IMR-90 (cell line): ENCODE results near the gene CCDC77. TPM values are rescaled to one million over a fixed set of nuclear protein-coding genes. Genes with fewer than 3 reads are reported as not detected.

Experiments used
- ATAC-seq: fragments of 200-7000 bp; cut with Tn5 transposase; 2 replicates; pipeline ENCODE4 v1.9.1; 2020; ENCODE audit warnings: low read depth, mild to moderate bottlenecking, moderate library complexity
- BruUV-seq: library from RNA; stranded (reverse); fragments of 400-500 nt; replicated peaks from 2 replicates; lab custom pipeline; 2021; lab: Mats Ljungman, UMichigan
- CTCF ChIA-PET: fragments of 300-600 bp; formaldehyde crosslinking; extraction: SDS; loops from one replicate; lab custom pipeline; 2021; ENCODE audit warnings: antibody characterized with exemption; lab: Yijun Ruan, JAX
- POLR2A ChIA-PET: fragments of 300-600 bp; sonication (Branson Sonifier 250); formaldehyde crosslinking; loops from one replicate; lab custom pipeline; 2022; ENCODE audit warnings: antibody characterized with exemption; ENCODE audit not compliant: unreplicated experiment; lab: Charles Lee
- DNase-seq: peaks from one replicate; pipeline ENCODE4 v3.0.0; 2013
- H2AFZ ChIP-seq: replicated peaks from 2 replicates; pipeline ENCODE3; 2013; ENCODE audit warnings: low read length, mild to moderate bottlenecking; ENCODE audit not compliant: poor library complexity
- H2AK5ac ChIP-seq: 2 replicates; pipeline ENCODE4 v1.6.1; 2013; ENCODE audit warnings: low read depth, low read length, inconsistent platforms
- H2AK9ac ChIP-seq: replicated peaks from 2 replicates; pipeline ENCODE3; 2013; ENCODE audit warnings: mild to moderate bottlenecking, low read depth, low read length, moderate library complexity; ENCODE audit not compliant: poor library complexity
- H2BK120ac ChIP-seq: 2 replicates; pipeline ENCODE4 v1.6.1; 2013; ENCODE audit warnings: low read depth, low read length, inconsistent platforms
- H2BK15ac ChIP-seq: 3 replicates; pipeline ENCODE4 v1.6.1; 2013; ENCODE audit warnings: low read depth, low read length, inconsistent platforms
- H2BK20ac ChIP-seq: 2 replicates; pipeline ENCODE4 v1.6.1; 2013; ENCODE audit warnings: low read depth, mild to moderate bottlenecking, inconsistent platforms, low read length, moderate library complexity
- H2BK5ac ChIP-seq: 2 replicates; pipeline ENCODE4 v1.6.1; 2013; ENCODE audit warnings: mild to moderate bottlenecking, low read depth, low read length, inconsistent platforms; ENCODE audit not compliant: poor library complexity, severe bottlenecking
- H3K14ac ChIP-seq: replicated peaks from 2 replicates; pipeline ENCODE4 v1.6.1; 2013; ENCODE audit warnings: low read depth, low read length, inconsistent platforms
- H3K18ac ChIP-seq: 2 replicates; pipeline ENCODE4 v1.6.1; 2013; ENCODE audit warnings: low read depth, low read length, control low read depth
- H3K23ac ChIP-seq: 2 replicates; pipeline ENCODE4 v1.6.1; 2013; ENCODE audit warnings: low read depth, low read length, inconsistent platforms
- H3K27ac ChIP-seq: 2 replicates; pipeline ENCODE4 v1.5.1; 2013; ENCODE audit warnings: mild to moderate bottlenecking, control low read depth, low read length; ENCODE audit not compliant: insufficient read depth
- H3K27me3 ChIP-seq: 2 replicates; pipeline ENCODE4 v1.6.1; 2013; ENCODE audit warnings: low read length; ENCODE audit not compliant: control insufficient read depth, insufficient read depth
- H3K36me3 ChIP-seq: 2 replicates; pipeline ENCODE4 v1.6.1; 2013; ENCODE audit warnings: low read length, mixed read lengths; ENCODE audit not compliant: control insufficient read depth, insufficient read depth
- H3K4ac ChIP-seq: 2 replicates; pipeline ENCODE4 v1.6.1; 2013; ENCODE audit warnings: low read depth, low read length, inconsistent platforms
- H3K4me1 ChIP-seq: 2 replicates; pipeline ENCODE4 v1.6.1; 2013; ENCODE audit warnings: low read length, mixed read lengths; ENCODE audit not compliant: control insufficient read depth, insufficient read depth
- H3K4me2 ChIP-seq: 2 replicates; pipeline ENCODE4 v1.6.1; 2013; ENCODE audit warnings: low read depth, mild to moderate bottlenecking, control low read depth, low read length, moderate library complexity
- H3K4me3 ChIP-seq: 2 replicates; pipeline ENCODE4 v1.5.1; 2013; ENCODE audit warnings: low read depth, mild to moderate bottlenecking, control low read depth, low read length, moderate library complexity; ENCODE audit not compliant: insufficient read depth
- H3K56ac ChIP-seq: 2 replicates; pipeline ENCODE4 v1.6.1; 2013; ENCODE audit warnings: low read length, inconsistent platforms; ENCODE audit not compliant: insufficient read depth; ENCODE audit errors: extremely low read depth
- H3K79me1 ChIP-seq, 2 experiments: 2 replicates each; pipeline ENCODE4 v1.6.1; 2013; ENCODE audit warnings: low read length in 2 of 2, inconsistent platforms in 1 of 2, low read depth in 1 of 2
- H3K9ac ChIP-seq: 2 replicates; pipeline ENCODE4 v1.6.1; 2013; ENCODE audit warnings: low read depth, low read length, control low read depth
- H3K9me1 ChIP-seq: 2 replicates; pipeline ENCODE4 v1.6.1; 2013; ENCODE audit warnings: low read length, inconsistent platforms; ENCODE audit not compliant: insufficient read depth
- H3K9me3 ChIP-seq: 2 replicates; pipeline ENCODE4 v1.6.1; 2013; ENCODE audit warnings: low read length; ENCODE audit not compliant: control insufficient read depth, insufficient read depth
- H4K20me1 ChIP-seq: 2 replicates; pipeline ENCODE4 v1.6.1; 2013; ENCODE audit warnings: low read length, inconsistent platforms; ENCODE audit not compliant: insufficient read depth
- H4K5ac ChIP-seq: 2 replicates; pipeline ENCODE4 v1.6.1; 2013; ENCODE audit warnings: mild to moderate bottlenecking, low read depth, low read length, control low read depth
- H4K8ac ChIP-seq, 2 experiments: 2 replicates each; pipeline ENCODE4 v1.6.1; 2013; ENCODE audit warnings: low read depth in 2 of 2, low read length in 2 of 2, control low read depth in 1 of 2, inconsistent platforms in 1 of 2
- H4K91ac ChIP-seq: 2 replicates; pipeline ENCODE4 v1.6.1; 2013; ENCODE audit warnings: low read depth, low read length, inconsistent platforms; ENCODE audit not compliant: insufficient read depth
- BHLHE40 ChIP-seq: fragments of 150-350 bp; IDR thresholded peaks from 2 replicates; pipeline ENCODE4 v1.6.1; 2016; ENCODE audit warnings: mild to moderate bottlenecking, low read depth, low read length
- CEBPB ChIP-seq: IDR thresholded peaks from 2 replicates; pipeline ENCODE4 v1.6.1; 2012; ENCODE audit warnings: low read depth, low read length, improper control_type of control experiment
- CHD1 ChIP-seq: IDR thresholded peaks from 2 replicates; pipeline ENCODE4 v1.6.1; 2012; ENCODE audit warnings: low read depth, low read length, improper control_type of control experiment
- MAFK ChIP-seq: IDR thresholded peaks from 2 replicates; pipeline ENCODE4 v1.6.1; 2012; ENCODE audit warnings: low read depth, low read length, improper control_type of control experiment
- MAZ ChIP-seq: IDR thresholded peaks from 2 replicates; pipeline ENCODE4 v1.6.1; 2012; ENCODE audit warnings: low read depth, mild to moderate bottlenecking, low read length, improper control_type of control experiment, moderate library complexity, borderline replicate concordance
- NFE2L2 ChIP-seq: fragments of 150-350 bp; IDR thresholded peaks from 2 replicates; pipeline ENCODE4 v1.6.1; 2016; ENCODE audit warnings: low read depth, mild to moderate bottlenecking, low read length
- POLR2A ChIP-seq: IDR thresholded peaks from 2 replicates; pipeline ENCODE4 v1.6.1; 2012; ENCODE audit warnings: mild to moderate bottlenecking, low read depth, low read length
- RAD21 ChIP-seq: IDR thresholded peaks from 2 replicates; pipeline ENCODE4 v1.6.1; 2012; ENCODE audit warnings: low read length, improper control_type of control experiment
- RFX5 ChIP-seq: IDR thresholded peaks from 2 replicates; pipeline ENCODE4 v1.8.0; 2012; ENCODE audit warnings: low read depth, mild to moderate bottlenecking, low read length, moderate library complexity
- SMC3 ChIP-seq: fragments of 150-350 bp; IDR thresholded peaks from 2 replicates; pipeline ENCODE4 v1.6.1; 2016; ENCODE audit warnings: low read depth, mild to moderate bottlenecking, antibody characterized with exemption, low read length, moderate library complexity
- WGBS, 2 experiments: methylation state at CpG; one replicate each; pipeline versions ENCODE4 v1.1.5 to v1.1.7; 2013; ENCODE audit warnings: missing lambda C conversion rate in 2 of 2; ENCODE audit not compliant: insufficient read length in 1 of 2; ENCODE audit errors: extremely low coverage in 2 of 2; 5-methylcytosine and 5-hydroxymethylcytosine counted together
- dilution Hi-C: fragments of 300-500 bp; cut with HindIII; formaldehyde crosslinking; loops from one replicate; pipeline ENCODE4 v1.14.3; 2018; ENCODE audit warnings: low sequenced_read_pairs; ENCODE audit not compliant: unreplicated experiment
- in situ Hi-C: fragments of 300-500 bp; cut with MboI; formaldehyde crosslinking; loops from 3 replicates; pipeline ENCODE4 v1.14.3; 2019; ENCODE audit warnings: low sequenced_read_pairs, inconsistent platforms, mixed read lengths
- intact Hi-C: fragments of 100-400 bp; cut with micrococcal nuclease; formaldehyde crosslinking; loops from 2 replicates; pipeline ENCODE4 v1.10.0; 2022
- polyA plus RNA-seq, 3 experiments: library from polyadenylated mRNA; depleted of rRNA; stranded (reverse); fragments of >200 nt; gene quantifications; 2 replicates each; pipeline ENCODE4 v1.2.3, GENCODE V29; 2012; ENCODE audit warnings: low replicate concordance in 1 of 3
- total RNA-seq: library from RNA; depleted of rRNA; stranded (reverse); fragments of >200 nt; gene quantifications from 2 replicates; pipeline ENCODE4 v1.2.3, GENCODE V29; 2012
- TF ChIP-seq, protein P1 (sequence below): conservative IDR thresholded peaks from 2 replicates; pipeline ENCODE4 v1.5.1; 2012; ENCODE audit warnings: mild to moderate bottlenecking, low read depth, low read length, improper control_type of control experiment
- TF ChIP-seq, protein P2 (sequence below): fragments of 150-350 bp; IDR thresholded peaks from 2 replicates; pipeline ENCODE4 v1.6.1; 2017; ENCODE audit warnings: mild to moderate bottlenecking, antibody characterized with exemption, low read length, low read depth
- TF ChIP-seq, protein P3 (sequence below): fragments of 150-350 bp; IDR thresholded peaks from 2 replicates; pipeline ENCODE4 v1.6.1; 2016; ENCODE audit warnings: low read depth, mild to moderate bottlenecking, low read length, moderate library complexity, borderline replicate concordance

CCDC77 gene
- total and polyA plus RNA-seq, 2 of the 4 experiments (the other 2 are of a cell fraction): 6.6 to 7.2 TPM

DNA sequence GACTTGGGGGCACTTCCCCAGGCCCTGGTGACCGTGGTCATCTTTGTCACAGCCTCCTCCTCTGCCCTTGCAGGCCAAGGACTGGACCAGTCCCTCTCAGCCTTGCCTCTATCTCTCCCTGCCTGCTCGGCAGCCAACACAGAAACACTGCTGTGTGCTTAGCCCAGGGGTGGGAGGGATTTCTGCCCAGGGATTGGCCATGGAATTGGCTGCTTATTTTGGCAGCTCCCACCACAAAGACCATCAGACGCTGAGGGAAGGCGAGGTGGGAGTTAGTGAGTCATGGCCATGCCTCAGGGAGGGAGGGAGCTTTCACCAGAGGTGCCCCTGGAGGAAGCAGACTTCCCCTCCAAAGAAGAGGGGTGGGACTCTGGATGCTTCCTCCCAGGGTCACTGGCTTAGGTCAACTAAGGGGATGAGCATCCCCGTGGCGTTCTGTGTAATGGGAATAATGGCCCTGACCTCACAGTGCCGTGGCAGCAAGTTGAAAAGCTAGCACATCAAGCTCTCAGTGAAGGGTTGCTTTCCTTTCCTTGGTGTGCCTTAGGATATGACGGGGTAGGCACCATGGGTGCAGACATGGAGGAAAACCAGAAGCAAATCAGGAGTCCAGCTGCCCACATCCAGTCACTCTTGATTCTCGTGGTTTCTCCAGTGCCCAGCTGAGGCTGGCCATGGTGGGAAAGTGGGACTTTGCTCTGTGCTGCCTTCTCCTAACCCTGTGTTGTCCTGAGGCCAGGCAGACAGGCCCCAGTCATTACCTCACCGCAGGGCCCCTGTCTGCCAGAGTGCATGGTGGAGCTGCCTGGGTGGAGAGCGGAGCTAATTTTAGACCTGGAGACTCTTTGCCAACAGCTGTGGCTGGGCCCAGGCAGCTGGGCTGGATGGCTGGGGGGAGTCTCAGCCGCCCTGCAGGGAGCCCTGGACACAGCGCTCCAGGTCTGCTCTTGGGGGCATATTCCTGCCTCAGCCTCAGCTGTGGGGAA is 79.7 kb downstream of the CCDC77 start:
- DNase-seq: peak; percentile 30
- no peak overlapping the region for H3K4me3 ChIP-seq
- H3K14ac ChIP-seq: no peak overlapping the region
- no peak overlapping the region for H3K4ac ChIP-seq
- no peak overlapping the region for H4K91ac ChIP-seq
- no peak overlapping the region for H3K9ac ChIP-seq
- H4K8ac ChIP-seq: no peak overlapping the region
- no peak overlapping the region for H2AK9ac ChIP-seq
- H2BK20ac ChIP-seq: no peak overlapping the region
- no peak overlapping the region for H3K56ac ChIP-seq
- no TSS peak for BruUV-seq
- H3K9me3 ChIP-seq: no peaks in the 10 kb centered on the region
- no peak overlapping the region for H2AK5ac ChIP-seq
- H2BK120ac ChIP-seq: no peak overlapping the region
- peaks cover 77% of the 10 kb centered on the region for H3K27me3 ChIP-seq
- no peak overlapping the region for H2BK5ac ChIP-seq
- TF ChIP-seq MAFK (no peak), POLR2A (no peak), NFE2L2 (no peak), CHD1 (no peak), BHLHE40 (no peak), MAZ (no peak), RAD21 (no peak), CEBPB (no peak), RFX5 (no peak), SMC3 (no peak)
- TF ChIP-seq, protein P1, sequence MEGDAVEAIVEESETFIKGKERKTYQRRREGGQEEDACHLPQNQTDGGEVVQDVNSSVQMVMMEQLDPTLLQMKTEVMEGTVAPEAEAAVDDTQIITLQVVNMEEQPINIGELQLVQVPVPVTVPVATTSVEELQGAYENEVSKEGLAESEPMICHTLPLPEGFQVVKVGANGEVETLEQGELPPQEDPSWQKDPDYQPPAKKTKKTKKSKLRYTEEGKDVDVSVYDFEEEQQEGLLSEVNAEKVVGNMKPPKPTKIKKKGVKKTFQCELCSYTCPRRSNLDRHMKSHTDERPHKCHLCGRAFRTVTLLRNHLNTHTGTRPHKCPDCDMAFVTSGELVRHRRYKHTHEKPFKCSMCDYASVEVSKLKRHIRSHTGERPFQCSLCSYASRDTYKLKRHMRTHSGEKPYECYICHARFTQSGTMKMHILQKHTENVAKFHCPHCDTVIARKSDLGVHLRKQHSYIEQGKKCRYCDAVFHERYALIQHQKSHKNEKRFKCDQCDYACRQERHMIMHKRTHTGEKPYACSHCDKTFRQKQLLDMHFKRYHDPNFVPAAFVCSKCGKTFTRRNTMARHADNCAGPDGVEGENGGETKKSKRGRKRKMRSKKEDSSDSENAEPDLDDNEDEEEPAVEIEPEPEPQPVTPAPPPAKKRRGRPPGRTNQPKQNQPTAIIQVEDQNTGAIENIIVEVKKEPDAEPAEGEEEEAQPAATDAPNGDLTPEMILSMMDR: no peak
- TF ChIP-seq, protein P2, sequence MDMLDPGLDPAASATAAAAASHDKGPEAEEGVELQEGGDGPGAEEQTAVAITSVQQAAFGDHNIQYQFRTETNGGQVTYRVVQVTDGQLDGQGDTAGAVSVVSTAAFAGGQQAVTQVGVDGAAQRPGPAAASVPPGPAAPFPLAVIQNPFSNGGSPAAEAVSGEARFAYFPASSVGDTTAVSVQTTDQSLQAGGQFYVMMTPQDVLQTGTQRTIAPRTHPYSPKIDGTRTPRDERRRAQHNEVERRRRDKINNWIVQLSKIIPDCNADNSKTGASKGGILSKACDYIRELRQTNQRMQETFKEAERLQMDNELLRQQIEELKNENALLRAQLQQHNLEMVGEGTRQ: no peak
- TF ChIP-seq, protein P3, sequence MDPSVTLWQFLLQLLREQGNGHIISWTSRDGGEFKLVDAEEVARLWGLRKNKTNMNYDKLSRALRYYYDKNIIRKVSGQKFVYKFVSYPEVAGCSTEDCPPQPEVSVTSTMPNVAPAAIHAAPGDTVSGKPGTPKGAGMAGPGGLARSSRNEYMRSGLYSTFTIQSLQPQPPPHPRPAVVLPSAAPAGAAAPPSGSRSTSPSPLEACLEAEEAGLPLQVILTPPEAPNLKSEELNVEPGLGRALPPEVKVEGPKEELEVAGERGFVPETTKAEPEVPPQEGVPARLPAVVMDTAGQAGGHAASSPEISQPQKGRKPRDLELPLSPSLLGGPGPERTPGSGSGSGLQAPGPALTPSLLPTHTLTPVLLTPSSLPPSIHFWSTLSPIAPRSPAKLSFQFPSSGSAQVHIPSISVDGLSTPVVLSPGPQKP: no peak
- H3K23ac ChIP-seq: no peak overlapping the region
- no peaks in the 10 kb centered on the region for H3K79me1 ChIP-seq
- ChIA-PET CTCF (no interaction called here), POLR2A (no interaction called here)
- in situ Hi-C loops: no loop called here
- dilution Hi-C loops: no loop called here
- H4K5ac ChIP-seq: no peak overlapping the region
- no peaks in the 10 kb centered on the region for H3K9me1 ChIP-seq
- H3K36me3 ChIP-seq: no peaks in the 10 kb centered on the region
- WGBS, 2 experiments: 60% methylated on average over 1 of the region's 13 CpGs; no CpG with 5 or more reads in 1 of the 2 experiments
- H3K18ac ChIP-seq: no peak overlapping the region
- intact Hi-C loops: no loop called here
- ATAC-seq: peak; percentile 48; the same call in 1 of the 2 replicates
- no peaks in the 10 kb centered on the region for H4K20me1 ChIP-seq
- no peaks in the 10 kb centered on the region; the same call in 1 of the 2 replicates for H3K4me1 ChIP-seq
- H3K27ac ChIP-seq: no peak overlapping the region
- H2AFZ ChIP-seq: peak overlapping the region; percentile 15
- no peak overlapping the region for H3K4me2 ChIP-seq
- no peak overlapping the region for H2BK15ac ChIP-seq
